ENCODE data around the gene SF3B1. TPM values are rescaled to one million over a fixed set of nuclear protein-coding genes. Genes with fewer than 3 reads are reported as not detected.
"Not testable (repeated sequence)": the region's sequence is repeated elsewhere in the genome, so short reads cannot be mapped to it uniquely, and the experiment has no call there.

The SF3B1 gene
- polyA plus RNA-seq, 4 donors: 455 to 654 (median 557) TPM

- no peak for DNase-seq (ENCODE audit: low read depth in 4 of 4, low spot score in 2 of 4)
Measured at GRCh38 chr2:197383825-197384224, 51.0 kb downstream of the SF3B1 start.

GRCh38 chr2:197381641-197382040, 53.2 kb downstream of the SF3B1 start:
- DNase-seq (ENCODE audit: low read depth in 4 of 4, low spot score in 2 of 4): no peak

- DNase-seq (ENCODE audit: low read depth in 4 of 4, low spot score in 2 of 4): not testable (repeated sequence)
Measured at GRCh38 chr2:197379918-197380309, 54.9 kb downstream of the SF3B1 start.

DNA sequence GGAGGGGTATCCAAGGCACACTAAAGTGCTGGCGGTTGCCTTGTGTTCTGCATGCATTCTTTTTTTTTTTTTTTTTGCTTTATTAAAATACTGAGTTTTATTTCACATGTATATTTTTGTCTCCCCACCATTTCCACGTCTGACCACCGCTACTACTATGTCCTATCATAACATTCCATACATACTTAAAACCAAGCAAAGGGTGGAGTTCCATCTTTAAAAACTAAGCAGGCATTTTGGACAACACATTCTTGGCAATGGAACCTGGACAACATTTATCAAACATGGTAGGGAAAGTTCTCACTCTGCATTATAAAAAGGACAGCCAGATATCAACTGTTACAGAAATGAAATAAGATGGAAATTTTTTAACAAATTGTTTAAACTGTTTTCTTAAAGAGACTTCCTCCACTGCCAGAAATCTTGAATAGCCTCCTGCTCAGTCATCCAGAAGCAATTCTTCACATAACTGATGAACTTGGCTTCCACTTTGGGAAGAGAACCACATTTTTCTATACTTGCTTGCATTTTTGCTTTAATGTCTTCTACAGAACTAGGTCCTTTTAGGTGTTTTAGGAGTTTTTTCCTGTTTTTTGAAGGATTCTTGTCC, 55.4 kb downstream of the SF3B1 start:
- DNase-seq (ENCODE audit: low read depth in 4 of 4, low spot score in 2 of 4): not testable (repeated sequence)

GRCh38 chr2:197378494-197379307, 56.1 kb downstream of the SF3B1 start:
- peak; percentile 31 to 63 (median 43) for DNase-seq (ENCODE audit: low read depth in 4 of 4, low spot score in 2 of 4)

GRCh38 chr2:197378086-197378485, 56.7 kb downstream of the SF3B1 start:
- DNase-seq (ENCODE audit: low read depth in 4 of 4, low spot score in 2 of 4): peak in 1 of 4 donors; percentile 18

- DNase-seq (ENCODE audit: low read depth in 4 of 4, low spot score in 2 of 4): no peak
Measured at GRCh38 chr2:197377670-197378069, 57.2 kb downstream of the SF3B1 start.

DNA sequence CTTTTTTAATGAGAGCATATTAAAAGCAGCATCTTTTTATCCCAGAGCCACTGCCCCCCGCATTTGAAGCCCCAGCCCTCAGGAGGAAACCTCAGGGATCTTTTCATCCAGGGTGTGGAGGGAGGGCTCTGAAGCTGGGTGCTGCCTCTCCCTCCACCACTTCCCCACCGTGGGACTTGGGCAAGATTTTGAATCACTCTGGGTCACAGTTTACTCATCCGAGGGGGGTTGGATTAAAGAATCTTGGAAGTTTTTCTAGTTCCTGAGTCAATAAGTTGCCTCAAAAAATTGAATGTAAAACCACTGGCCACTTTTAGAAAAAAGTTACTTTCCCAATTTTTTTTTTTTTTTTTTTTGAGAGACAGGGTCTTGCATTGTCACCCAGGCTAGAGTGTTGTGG, 62.2 kb downstream of the SF3B1 start:
- no peak for DNase-seq (ENCODE audit: low read depth in 4 of 4, low spot score in 2 of 4)

- not testable (repeated sequence) for DNase-seq (ENCODE audit: low read depth in 4 of 4, low spot score in 2 of 4)
Measured at GRCh38 chr2:197370664-197371063, 64.2 kb downstream of the SF3B1 start.

DNA sequence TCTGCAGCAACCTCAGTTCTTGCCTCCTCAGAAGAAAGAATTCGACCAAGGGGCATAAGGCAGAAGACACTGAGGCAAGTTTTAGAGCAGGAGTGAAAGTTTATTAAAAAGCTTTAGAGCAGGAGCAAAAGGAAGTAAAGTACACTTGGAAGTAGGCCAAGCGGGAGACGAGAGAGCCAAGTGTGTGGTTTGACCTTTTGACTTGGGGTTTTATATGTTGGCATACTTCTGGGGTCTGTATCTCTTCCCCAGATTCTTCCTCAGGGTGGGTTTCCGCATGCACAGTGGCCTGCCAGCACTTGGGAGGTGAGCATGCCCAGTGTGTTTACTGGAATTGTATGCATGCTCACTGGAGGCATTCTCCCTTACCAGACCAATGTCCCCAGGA, 64.9 kb downstream of the SF3B1 start:
- no peak for DNase-seq (ENCODE audit: low read depth in 4 of 4, low spot score in 2 of 4)

DNA sequence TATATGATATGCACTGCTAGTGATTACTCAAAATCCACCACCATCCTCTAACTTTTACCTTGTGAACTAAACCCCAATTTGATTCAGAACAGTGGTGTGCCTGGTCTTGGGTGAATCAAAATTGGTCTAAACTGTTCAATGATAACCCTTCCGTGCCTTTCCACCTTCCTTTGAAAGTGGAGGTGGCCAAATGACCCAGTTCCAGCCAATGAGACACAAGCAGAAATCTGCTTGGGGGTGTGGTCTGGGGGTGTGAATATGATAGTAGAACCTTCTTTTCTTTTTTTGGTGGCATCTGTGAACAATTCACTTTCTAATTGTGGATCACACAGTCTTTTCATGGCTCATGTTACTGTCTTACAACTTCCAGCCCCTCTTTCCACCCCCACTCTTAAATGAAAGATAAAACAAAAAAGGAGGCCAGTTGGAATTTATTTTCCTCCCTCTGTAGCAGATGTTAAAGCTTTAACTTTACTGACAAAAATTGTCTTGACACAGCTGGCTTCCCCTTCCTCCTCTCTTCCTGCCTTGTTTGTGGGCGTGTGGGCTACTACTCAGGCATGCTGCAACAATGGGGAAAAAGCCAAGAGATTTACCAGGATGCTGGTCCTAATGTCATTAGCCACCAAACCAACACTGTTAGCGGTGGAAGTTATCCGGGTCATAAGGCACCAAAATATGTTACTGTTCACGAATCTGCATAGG, 65.4 kb downstream of the SF3B1 start:
- no peak for DNase-seq (ENCODE audit: low read depth in 4 of 4, low spot score in 2 of 4)

DNA sequence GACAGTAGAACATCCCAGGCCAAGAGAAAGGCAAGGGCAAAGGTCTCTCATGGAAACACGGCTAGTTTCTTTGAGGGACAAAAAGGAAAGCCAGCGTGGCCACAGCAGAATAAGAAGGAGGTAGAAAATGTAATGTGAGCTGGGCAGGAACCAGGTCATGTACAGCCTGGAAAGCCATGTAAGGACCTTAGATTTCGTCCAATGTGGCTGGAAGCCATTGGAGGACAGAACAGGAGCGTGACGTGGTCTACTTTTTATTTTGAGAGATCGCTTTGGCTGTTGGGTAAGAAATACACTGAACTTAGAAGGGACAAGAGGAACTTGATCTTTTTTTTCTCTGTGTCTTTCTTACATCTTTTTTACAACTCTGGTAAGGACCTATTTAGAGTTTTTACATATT, 66.4 kb downstream of the SF3B1 start:
- no peak for DNase-seq (ENCODE audit: low read depth in 4 of 4, low spot score in 2 of 4)

DNA sequence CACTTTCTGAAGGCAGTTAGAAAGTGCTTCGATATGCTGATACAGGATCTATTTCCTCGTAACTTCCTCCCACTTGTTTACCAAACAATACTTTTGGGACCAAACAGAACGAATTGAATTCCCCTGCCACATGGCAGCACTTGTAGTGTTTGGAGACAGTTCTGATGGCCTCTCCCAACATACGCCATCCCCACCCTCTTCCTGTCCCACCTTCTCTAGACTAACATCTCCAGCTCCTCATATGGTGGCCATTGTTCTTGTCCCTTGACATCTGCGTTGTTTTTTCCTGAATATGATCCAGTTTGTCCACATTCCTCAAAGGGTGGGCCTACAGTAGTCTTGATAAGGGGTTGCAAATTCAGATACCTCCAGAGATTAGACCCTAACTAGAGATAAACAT, 70.8 kb downstream of the SF3B1 start:
- no peak for DNase-seq (ENCODE audit: low read depth in 4 of 4, low spot score in 2 of 4)

DNA sequence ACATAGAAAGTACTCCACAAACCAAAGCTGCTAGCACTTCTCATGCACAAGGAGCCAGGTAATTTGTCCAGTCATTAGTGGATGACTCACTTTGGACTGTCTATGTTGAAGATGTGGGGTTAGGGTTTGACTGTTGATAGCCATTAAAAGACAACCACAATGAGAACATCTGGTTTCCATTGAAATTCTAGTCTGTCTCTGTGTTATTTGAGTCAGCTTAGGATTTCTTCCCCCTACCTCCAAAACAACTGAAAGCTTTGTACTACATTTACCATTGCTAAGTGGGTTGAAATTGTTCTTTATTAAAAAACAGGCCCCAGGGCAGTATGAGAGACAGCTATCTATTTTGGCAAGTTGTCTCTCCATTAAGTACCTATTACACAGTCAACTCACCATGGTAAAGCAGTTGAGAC, 74.1 kb downstream of the SF3B1 start:
- DNase-seq (ENCODE audit: low read depth in 4 of 4, low spot score in 2 of 4): no peak

GRCh38 chr2:197359859-197360258, 75.0 kb downstream of the SF3B1 start:
- no peak for DNase-seq (ENCODE audit: low read depth in 4 of 4, low spot score in 2 of 4)

DNA sequence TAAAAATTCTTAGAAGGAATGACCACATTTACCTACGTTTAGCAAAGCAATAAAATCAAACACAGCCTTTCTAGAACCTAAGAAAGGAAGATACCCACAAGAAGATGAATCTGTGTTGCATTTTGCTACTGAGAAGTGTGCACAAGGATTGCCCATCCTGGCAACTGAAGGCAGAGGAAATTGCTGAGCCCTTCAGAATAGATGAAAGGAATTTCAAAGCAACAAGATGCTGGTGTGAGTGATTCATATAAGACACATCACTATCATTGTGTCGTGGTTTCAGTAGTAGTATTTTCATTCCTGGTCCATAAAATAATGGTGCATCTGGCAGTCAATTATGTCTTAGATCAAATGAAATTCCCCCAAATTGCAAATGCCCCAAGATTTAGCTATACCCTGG, 75.9 kb downstream of the SF3B1 start:
- no peak for DNase-seq (ENCODE audit: low read depth in 4 of 4, low spot score in 2 of 4)

DNA sequence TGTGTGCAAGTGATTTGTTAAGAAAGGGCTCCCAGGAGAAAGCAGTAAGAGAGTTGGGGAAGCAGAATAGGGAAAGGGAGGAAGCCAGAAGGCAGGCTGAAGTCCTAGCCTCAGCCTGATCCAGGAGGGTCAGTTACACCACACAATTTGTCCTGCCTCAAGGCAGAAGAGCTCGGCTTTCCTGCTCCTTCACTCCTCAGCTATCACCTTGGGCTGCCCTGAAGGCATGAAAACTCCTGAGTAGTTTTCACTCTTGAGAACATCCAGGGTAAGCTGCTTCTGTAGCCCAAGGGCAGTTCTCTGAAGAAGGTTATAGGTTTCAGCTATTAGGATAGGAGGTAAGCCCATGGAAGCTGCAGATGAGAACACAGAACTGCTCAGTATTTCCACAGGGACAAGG, 76.8 kb downstream of the SF3B1 start:
- DNase-seq (ENCODE audit: low read depth in 4 of 4, low spot score in 2 of 4): no peak

DNA sequence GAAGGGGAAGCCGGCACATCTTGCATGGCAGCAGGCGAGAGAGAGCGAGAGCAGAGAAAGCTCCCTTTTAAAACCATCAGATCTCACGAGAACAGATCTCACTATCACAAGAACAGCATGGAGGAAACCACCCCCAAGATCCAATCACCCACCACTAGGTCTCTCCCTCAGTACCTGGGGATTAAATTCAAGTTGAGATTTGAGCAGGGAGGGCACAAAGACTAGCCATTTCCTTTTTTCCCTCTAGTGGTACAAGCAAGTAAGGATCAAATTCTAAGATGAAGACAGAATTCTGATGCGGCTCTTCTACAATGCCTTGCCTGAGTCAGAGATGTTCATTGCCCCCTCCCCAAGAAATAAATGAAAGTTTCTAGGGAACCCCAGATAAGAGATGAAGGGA, 78.7 kb downstream of the SF3B1 start:
- DNase-seq (ENCODE audit: low read depth in 4 of 4, low spot score in 2 of 4): no peak

- DNase-seq (ENCODE audit: low read depth in 4 of 4, low spot score in 2 of 4): no peak
Measured at GRCh38 chr2:197354169-197354558, 80.7 kb downstream of the SF3B1 start.

DNA sequence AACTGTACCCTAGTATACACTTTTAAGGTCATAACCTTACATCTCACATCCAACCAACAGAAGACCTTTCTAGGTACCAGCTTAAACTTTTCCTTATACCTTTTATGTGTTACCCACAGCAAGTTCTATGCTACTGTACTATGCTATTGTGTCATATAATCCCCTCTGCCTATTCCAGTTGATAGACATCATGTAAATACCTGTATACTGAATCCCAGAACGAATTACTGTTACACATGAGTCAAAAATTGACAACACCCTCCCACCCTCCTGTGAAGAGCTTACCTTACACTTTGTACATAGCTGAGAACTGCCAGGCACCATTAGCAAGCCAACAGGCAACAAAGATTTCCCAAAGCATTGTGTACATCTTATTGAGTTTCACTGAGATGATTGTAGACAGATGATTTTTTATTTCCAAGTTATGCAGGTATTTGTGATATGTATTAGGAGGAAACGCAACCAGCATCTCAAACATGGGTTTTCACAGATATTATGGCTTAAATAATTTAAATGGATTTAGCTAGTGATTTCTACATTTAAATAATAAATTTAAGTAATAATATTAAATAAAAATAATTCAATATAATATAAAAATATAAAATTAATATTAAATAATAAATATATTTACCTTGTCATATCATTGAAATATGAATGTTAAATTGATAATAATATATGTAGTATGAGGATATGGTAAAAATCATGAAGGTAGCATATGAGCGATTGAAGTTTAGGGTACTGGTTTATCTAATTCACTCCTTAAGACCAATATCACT, 81.2 kb downstream of the SF3B1 start:
- DNase-seq (ENCODE audit: low read depth in 4 of 4, low spot score in 2 of 4): no peak

- no peak for DNase-seq (ENCODE audit: low read depth in 4 of 4, low spot score in 2 of 4)
Measured at GRCh38 chr2:197349699-197350098, 85.1 kb downstream of the SF3B1 start.
